Measurements from ENCODE around the gene LRRTM1.

LRRTM1 gene

GRCh38 chr2:80293039-80293438, 11.5 kb downstream of the LRRTM1 start:
- CTCF ChIA-PET: interaction anchor here (0.6 kb wide), 1 partner anchor 206 kb away, joined by 3 read pairs; no protein-coding TSS in a partner anchor
- Histone ChIP-seq H3K4me3 (ENCODE audit: low read depth, low read length) (no peak overlapping the region), H3K36me3 (ENCODE audit: control insufficient read depth in 2 of 2, insufficient read depth in 1 of 2, low read length in 2 of 2) (no peaks in the 10 kb centered on the region), H3K4me1 (ENCODE audit: control insufficient read depth, insufficient read depth, low read length) (no peaks in the 10 kb centered on the region), H3K9me3 (ENCODE audit: control insufficient read depth, insufficient read depth, low read depth, low read length) (no peaks in the 10 kb centered on the region), H3K27ac (ENCODE audit: extremely low read depth, low read depth, low read length) (no peak overlapping the region)
- TF ChIP-seq GLIS2 (tag by site-specific recombination; IDR thresholded peaks at IDR 0.05) (no peak), ZFP3 (tag by site-specific recombination; IDR thresholded peaks at IDR 0.05; ENCODE audit: low read depth) (no peak), FEZF1 (tag by site-specific recombination; IDR thresholded peaks at IDR 0.05) (no peak), ZNF571 (tag by site-specific recombination; IDR thresholded peaks at IDR 0.05) (no peak), ZNF121 (tag by site-specific recombination; IDR thresholded peaks at IDR 0.05) (no peak), ATF2 (tag by site-specific recombination; IDR thresholded peaks at IDR 0.05; ENCODE audit: low read depth) (no peak), SALL2 (tag by site-specific recombination; IDR thresholded peaks at IDR 0.05; ENCODE audit: borderline replicate concordance) (no peak), ZNF624 (tag by site-specific recombination; IDR thresholded peaks at IDR 0.05) (no peak), ZNF549 (tag by site-specific recombination; IDR thresholded peaks at IDR 0.05) (no peak), REST (tag by site-specific recombination; IDR thresholded peaks at IDR 0.05) (no peak), ZFP69B (tag by site-specific recombination; IDR thresholded peaks at IDR 0.05) (no peak), ZFHX2 (tag by site-specific recombination; conservative IDR thresholded peaks at IDR 0.05) (no peak), ZNF785 (tag by site-specific recombination; IDR thresholded peaks at IDR 0.05) (no peak), ZNF2 (tag by site-specific recombination; IDR thresholded peaks at IDR 0.05) (no peak), ZNF335 (tag by site-specific recombination; conservative IDR thresholded peaks at IDR 0.05) (no peak), ZNF792 (tag by site-specific recombination; IDR thresholded peaks at IDR 0.05) (no peak), ZNF311 (tag by site-specific recombination; IDR thresholded peaks at IDR 0.05; ENCODE audit: borderline replicate concordance) (no peak), ZNF23 (tag by site-specific recombination; IDR thresholded peaks at IDR 0.05; ENCODE audit: borderline replicate concordance) (no peak), PRDM4 (tag by site-specific recombination; IDR thresholded peaks at IDR 0.05) (no peak)
- POLR2A ChIA-PET: no interaction called here

- ChIA-PET CTCF (interaction anchor here (0.6 kb wide), 1 partner anchor 207 kb away, joined by 3 read pairs; no protein-coding TSS in a partner anchor), POLR2A (no interaction called here)
- Histone ChIP-seq H3K9me3 (ENCODE audit: control insufficient read depth, insufficient read depth, low read depth, low read length) (no peaks in the 10 kb centered on the region), H3K4me1 (ENCODE audit: control insufficient read depth, insufficient read depth, low read length) (no peaks in the 10 kb centered on the region), H3K36me3 (ENCODE audit: control insufficient read depth in 2 of 2, insufficient read depth in 1 of 2, low read length in 2 of 2) (no peaks in the 10 kb centered on the region), H3K27ac (ENCODE audit: extremely low read depth, low read depth, low read length) (no peak overlapping the region), H3K4me3 (ENCODE audit: low read depth, low read length) (no peak overlapping the region)
- TF ChIP-seq ZBTB10 (tag by site-specific recombination; IDR thresholded peaks at IDR 0.05) (no peak), ZNF645 (tag by site-specific recombination; IDR thresholded peaks at IDR 0.05) (no peak), ZNF837 (tag by site-specific recombination; IDR thresholded peaks at IDR 0.05) (no peak), PATZ1 (tag by site-specific recombination; IDR thresholded peaks at IDR 0.05) (no peak)
Measured at GRCh38 chr2:80292474-80292873, 12.1 kb downstream of the LRRTM1 start.
